Choroid plexus epithelial cell (primary cell): ENCODE results near the gene BHMT.
A peak's percentile ranks its signal among the peaks of the same experiment; 100 is the strongest.

Source experiments
- DNase-seq: peaks from one replicate; pipeline ENCODE4 v3.0.0-alpha.2; 2010; ENCODE audit warnings: low read depth
- H3K4me3 ChIP-seq: 2 replicates; pipeline ENCODE4 v1.5.1; 2011; ENCODE audit warnings: low read depth, mild to moderate bottlenecking, control low read depth, low read length, moderate library complexity
- TF ChIP-seq, protein P1 (sequence below): conservative IDR thresholded peaks from 2 replicates; pipeline ENCODE4 v1.5.1; 2011; ENCODE audit warnings: low read depth, mild to moderate bottlenecking, control low read depth, inconsistent platforms, low read length, moderate library complexity

Gene BHMT

GRCh38 chr5:79093762-79094161 lies 17.8 kb upstream of the BHMT start:
- no peak for DNase-seq
- TF ChIP-seq, protein P1, sequence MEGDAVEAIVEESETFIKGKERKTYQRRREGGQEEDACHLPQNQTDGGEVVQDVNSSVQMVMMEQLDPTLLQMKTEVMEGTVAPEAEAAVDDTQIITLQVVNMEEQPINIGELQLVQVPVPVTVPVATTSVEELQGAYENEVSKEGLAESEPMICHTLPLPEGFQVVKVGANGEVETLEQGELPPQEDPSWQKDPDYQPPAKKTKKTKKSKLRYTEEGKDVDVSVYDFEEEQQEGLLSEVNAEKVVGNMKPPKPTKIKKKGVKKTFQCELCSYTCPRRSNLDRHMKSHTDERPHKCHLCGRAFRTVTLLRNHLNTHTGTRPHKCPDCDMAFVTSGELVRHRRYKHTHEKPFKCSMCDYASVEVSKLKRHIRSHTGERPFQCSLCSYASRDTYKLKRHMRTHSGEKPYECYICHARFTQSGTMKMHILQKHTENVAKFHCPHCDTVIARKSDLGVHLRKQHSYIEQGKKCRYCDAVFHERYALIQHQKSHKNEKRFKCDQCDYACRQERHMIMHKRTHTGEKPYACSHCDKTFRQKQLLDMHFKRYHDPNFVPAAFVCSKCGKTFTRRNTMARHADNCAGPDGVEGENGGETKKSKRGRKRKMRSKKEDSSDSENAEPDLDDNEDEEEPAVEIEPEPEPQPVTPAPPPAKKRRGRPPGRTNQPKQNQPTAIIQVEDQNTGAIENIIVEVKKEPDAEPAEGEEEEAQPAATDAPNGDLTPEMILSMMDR = no peak

DNA sequence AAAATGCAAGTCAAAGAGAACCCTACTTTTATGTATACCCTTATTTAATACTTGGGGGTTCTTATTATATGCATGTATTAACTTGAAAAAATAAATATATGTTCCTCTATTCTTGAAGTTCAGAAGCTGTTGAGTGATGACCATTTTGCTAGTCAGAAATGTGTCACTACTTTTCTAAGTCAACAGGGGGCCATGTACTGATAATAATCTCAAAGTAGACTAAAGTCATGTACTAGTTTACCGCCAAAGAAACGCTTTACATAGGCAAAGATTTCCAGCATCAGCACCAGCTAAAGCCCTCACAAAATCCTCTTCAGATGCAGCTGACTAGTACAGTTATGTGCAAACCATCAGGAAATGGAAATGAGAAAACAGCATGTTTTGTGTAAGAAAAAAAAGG lies 5.7 kb upstream of the BHMT start:
- TF ChIP-seq, protein P1 = no peak
- no peak overlapping the region for H3K4me3 ChIP-seq
- DNase-seq = no peak

More at GRCh38 chr5:79093762-79094161, 17.8 kb upstream of the BHMT start:
- no peak overlapping the region for H3K4me3 ChIP-seq

- TF ChIP-seq, protein P1 = no peak
- peak; percentile 20 for DNase-seq
- no peak overlapping the region for H3K4me3 ChIP-seq
These were observed 4.4 kb upstream of the BHMT start for GRCh38 chr5:79107020-79107796.

GRCh38 chr5:79108086-79108485 lies 3.5 kb upstream of the BHMT start:
- DNase-seq = no peak
- TF ChIP-seq, protein P1 = no peak
- no peak overlapping the region for H3K4me3 ChIP-seq

GRCh38 chr5:79108792-79109191 lies 2.8 kb upstream of the BHMT start:
- H3K4me3 ChIP-seq = no peak overlapping the region
- DNase-seq = no peak
- TF ChIP-seq, protein P1 = no peak

DNA sequence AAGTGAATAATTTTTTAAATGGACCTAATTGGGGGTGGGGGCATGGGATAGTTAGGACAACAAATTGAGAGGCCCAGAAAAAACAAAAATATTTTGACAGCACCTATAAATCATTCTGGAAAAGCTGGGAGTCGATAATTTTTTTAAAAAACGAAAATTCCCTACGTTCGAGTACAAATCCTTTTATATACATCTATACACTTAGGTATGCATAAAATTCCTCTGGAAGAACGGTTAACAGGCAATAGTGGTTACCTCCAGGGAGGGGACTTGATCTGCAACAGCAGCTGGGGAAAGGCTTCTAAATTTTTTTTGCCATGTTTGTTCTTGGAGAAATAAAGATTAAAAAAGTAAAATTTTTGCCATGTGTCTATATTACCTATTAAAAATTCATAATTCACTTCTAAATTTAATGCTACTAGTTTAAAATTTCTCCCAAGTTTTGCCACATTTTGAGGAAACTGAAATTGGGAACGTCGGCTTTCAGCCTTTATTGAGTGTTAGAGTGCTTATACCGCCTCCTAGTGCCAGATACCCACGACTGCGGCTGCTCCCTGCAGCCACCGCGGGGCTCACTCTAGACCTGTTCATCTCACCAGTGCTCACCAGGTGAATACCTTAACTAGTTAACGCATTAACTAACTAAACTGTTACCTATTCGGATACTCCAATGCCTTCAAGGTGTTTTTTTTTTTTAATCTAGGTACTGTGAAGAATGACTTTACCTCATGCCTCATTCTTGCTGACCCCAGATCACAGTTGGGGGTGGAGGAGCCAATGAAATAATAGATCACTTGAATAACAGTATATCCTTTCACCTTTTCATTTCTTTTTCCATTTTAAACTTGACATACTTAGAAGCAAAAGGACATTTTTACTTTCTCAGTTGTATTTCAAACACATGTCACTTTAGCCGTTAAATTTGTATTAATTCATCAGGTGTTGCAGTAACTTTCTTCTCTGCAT lies 1.8 kb upstream of the BHMT start:
- TF ChIP-seq, protein P1 = peak; percentile 72
- peak; percentile 24 for DNase-seq

More for the DNA sequence above, 1.8 kb upstream of the BHMT start:
- H3K4me3 ChIP-seq = no peak overlapping the region
